ENCODE data around the gene PARP3. TPM values are rescaled to one million over a fixed set of nuclear protein-coding genes. Genes with fewer than 3 reads are reported as not detected.

Gene PARP3
- total RNA-seq: 10 to 100 TPM; 22.0 to 45.9 TPM

GRCh38 chr3:51941798-51942602 is at the start of gene PARP3, which contains the start of gene RRP9:
Gene PARP3, plus strand, starts transcription at chr3:51942363. Its CDS starts 993 bp downstream, at chr3:51943356.
Gene RRP9, minus strand, starts transcription at chr3:51941904. Its CDS starts 37 bp downstream, at chr3:51941867.
- Histone ChIP-seq H3K27ac (peak within 1 kb of the TSS; percentile 80 to 87), H3K4me1 (replicated peaks) (peaks cover 9% of the 10 kb centered on the region), H3K9me3 (no peaks in the 10 kb centered on the region), H3K27me3 (replicated peaks; ENCODE audit: insufficient read depth) (no peaks in the 10 kb centered on the region), H3K4me3 (peak within 1 kb of the TSS; percentile 60 to 66), H3K36me3 (peaks cover 6 to 8% of the 10 kb centered on the region in 2 donors)
- DNase-seq (ENCODE audit: low spot score): peak; percentile 100
- intact Hi-C loops (cut with DNase I): loop anchor here (2.0 to 5.0 kb wide), 3 partner anchors 33 to 210 kb away; partner anchors contain the start of genes ABHD14A, ABHD14B, DUSP7 and POC1A
- TF ChIP-seq CTCF (IDR thresholded peaks at IDR 0.05) (peak; percentile 98 to 100 (median 100)), POLR2AphosphoS5 (IDR thresholded peaks at IDR 0.05) (peak; percentile 98), POLR2A (IDR thresholded peaks at IDR 0.05) (peak; percentile 53)
- WGBS: 1% methylated on average over 39 of the region's 67 CpGs

GRCh38 chr3:51894391-51894790 is 47.8 kb upstream of the PARP3 start:
- Histone ChIP-seq H3K27me3 (replicated peaks; ENCODE audit: insufficient read depth) (no peaks in the 10 kb centered on the region), H3K36me3 (no peaks in the 10 kb centered on the region), H3K4me3 (no peak overlapping the region), H3K4me1 (replicated peaks) (no peaks in the 10 kb centered on the region), H3K27ac (no peak overlapping the region), H3K9me3 (no peaks in the 10 kb centered on the region)
- intact Hi-C loops (cut with DNase I): no loop called here
- DNase-seq (ENCODE audit: low spot score): no peak
- WGBS: 84% methylated on average over 4 of the region's 4 CpGs
- TF ChIP-seq CTCF (IDR thresholded peaks at IDR 0.05) (no peak), POLR2AphosphoS5 (IDR thresholded peaks at IDR 0.05) (no peak), POLR2A (IDR thresholded peaks at IDR 0.05) (no peak)

- no peak overlapping the region for H3K4me3 ChIP-seq
- no peak for DNase-seq (ENCODE audit: low spot score)
- no peaks in the 10 kb centered on the region for H3K9me3 ChIP-seq
- H3K36me3 ChIP-seq: no peaks in the 10 kb centered on the region
- no peak for TF ChIP-seq CTCF (IDR thresholded peaks at IDR 0.05)
- no peak for TF ChIP-seq POLR2AphosphoS5 (IDR thresholded peaks at IDR 0.05)
- no peak for TF ChIP-seq POLR2A (IDR thresholded peaks at IDR 0.05)
- H3K27ac ChIP-seq: no peak overlapping the region
- no peaks in the 10 kb centered on the region for H3K4me1 ChIP-seq (replicated peaks)
- H3K27me3 ChIP-seq (replicated peaks; ENCODE audit: insufficient read depth): no peaks in the 10 kb centered on the region
- intact Hi-C loops (cut with DNase I): no loop called here
- 93% methylated on average over 16 of the region's 16 CpGs for WGBS
Measured at GRCh38 chr3:51894939-51895338, 47.2 kb upstream of the PARP3 start.

GRCh38 chr3:51896607-51897305 is 45.4 kb upstream of the PARP3 start:
- H3K27ac ChIP-seq: no peak overlapping the region
- no peaks in the 10 kb centered on the region for H3K27me3 ChIP-seq (replicated peaks; ENCODE audit: insufficient read depth)
- no peaks in the 10 kb centered on the region for H3K4me1 ChIP-seq (replicated peaks)
- 92% methylated on average over 10 of the region's 10 CpGs for whole genome bisulfite sequencing
- TF ChIP-seq CTCF (IDR thresholded peaks at IDR 0.05) (no peak), POLR2A (IDR thresholded peaks at IDR 0.05) (no peak), POLR2AphosphoS5 (IDR thresholded peaks at IDR 0.05) (no peak)
- DNase-seq (ENCODE audit: low spot score): no peak
- no peaks in the 10 kb centered on the region for H3K36me3 ChIP-seq
- no peak overlapping the region for H3K4me3 ChIP-seq
- no peaks in the 10 kb centered on the region for H3K9me3 ChIP-seq
- intact Hi-C loops (cut with DNase I): no loop called here

Data from prostate gland (tissue), 2 donors.